Activated CD8-positive, alpha-beta memory T cell treated with anti-CD3 and anti-CD28 coated beads for 36 hours (primary cell): ENCODE data around the gene NDUFA6. TPM values are rescaled to one million over a fixed set of nuclear protein-coding genes. Genes with fewer than 3 reads are reported as not detected.
"Not testable (repeated sequence)": the region's sequence is repeated elsewhere in the genome, so short reads cannot be mapped to it uniquely, and the experiment has no call there.

Experiments
- CTCF ChIA-PET: fragments of 350-600 bp; sonication (Branson Sonifier 250); formaldehyde crosslinking; loops from one replicate; lab custom pipeline; 2021; ENCODE audit warnings: antibody characterized with exemption; lab: Charles Lee
- POLR2A ChIA-PET: fragments of 350-600 bp; sonication (Branson Sonifier 250); formaldehyde crosslinking; loops from one replicate; lab custom pipeline; 2021; ENCODE audit warnings: antibody characterized with exemption; lab: Charles Lee
- total RNA-seq, 2 experiments: library from RNA; stranded (reverse); gene quantifications; one replicate each; pipeline ENCODE4 v1.2.3, GENCODE V29; 2021

NDUFA6 gene
- total RNA-seq, 2 experiments from 2014 or later = 109 to 112 TPM

DNA sequence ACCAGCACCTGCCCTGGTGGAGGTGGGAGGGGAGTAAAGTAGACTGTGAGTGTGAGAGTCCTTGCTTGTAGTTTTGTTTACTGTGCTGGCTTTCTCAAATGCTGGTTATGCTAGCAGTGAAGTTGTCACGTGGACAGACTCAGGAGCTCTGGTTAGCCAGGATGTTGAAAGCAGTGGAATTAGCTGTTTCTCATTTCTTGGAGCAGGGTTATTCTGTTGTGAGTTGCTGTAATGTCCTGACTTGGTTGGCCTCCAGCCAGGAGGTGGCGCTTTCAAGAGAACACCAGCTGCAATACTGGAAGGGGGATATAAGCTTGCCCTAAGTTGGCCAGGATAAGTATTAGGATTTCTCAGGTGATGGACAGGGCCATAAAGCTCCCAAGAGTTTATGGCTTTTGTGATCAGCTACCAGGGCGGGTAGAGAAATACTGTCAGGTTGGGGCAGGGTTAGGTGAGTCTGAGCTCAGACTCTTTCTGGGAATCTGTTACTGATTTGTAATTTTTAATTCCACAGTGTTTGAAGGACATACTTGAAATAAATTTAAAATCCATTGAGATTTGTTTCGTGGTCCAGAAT is 26.4 kb upstream of the NDUFA6 start:
- ChIA-PET CTCF (interaction anchor here (1.1 to 1.5 kb wide), 3 partner anchors 26 to 468 kb away, joined by 3 read pairs; no protein-coding TSS in a partner anchor), POLR2A (no interaction called here)

DNA sequence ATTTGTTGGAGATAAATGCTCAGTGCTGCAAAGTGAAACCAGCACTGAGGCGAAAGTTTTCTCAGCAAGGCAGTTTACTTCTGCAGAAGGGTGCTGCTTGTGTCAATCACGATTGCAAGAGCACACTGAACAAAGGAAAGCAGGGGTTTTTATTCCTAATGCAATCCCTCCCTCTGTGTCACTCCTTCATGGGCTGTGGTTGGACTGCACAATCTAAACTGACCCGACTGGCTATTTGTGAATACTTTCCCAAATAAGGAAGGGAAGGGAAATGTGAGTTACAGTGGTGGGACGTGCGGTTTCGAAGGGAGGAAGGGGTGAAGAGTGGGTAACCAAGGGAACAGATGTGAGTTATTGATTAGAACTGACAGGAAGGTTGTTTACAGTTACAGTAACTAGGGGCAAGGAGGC is 24.9 kb upstream of the NDUFA6 start:
- POLR2A ChIA-PET, CTCF ChIA-PET: not testable (repeated sequence)

DNA sequence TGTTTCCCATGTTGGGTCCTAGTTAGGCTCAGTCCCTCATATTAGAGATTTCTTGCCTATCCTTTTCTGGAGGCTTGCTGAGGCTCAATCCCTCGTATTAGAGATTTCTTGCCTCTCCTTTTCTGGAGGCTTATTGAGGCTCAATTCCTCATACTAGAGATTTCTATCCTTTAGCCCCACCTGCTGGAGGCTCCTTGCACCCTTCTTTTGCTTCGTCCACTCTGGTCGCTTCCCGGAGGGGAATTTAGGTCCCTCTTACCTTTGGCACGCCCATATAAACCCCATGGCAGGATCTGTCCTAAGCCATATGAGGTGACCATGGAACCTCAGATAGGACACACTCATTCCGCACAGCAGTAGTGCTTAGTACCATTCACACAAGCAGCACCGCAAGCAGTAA is 24.1 kb upstream of the NDUFA6 start:
- POLR2A ChIA-PET = no interaction called here
- CTCF ChIA-PET = interaction anchor here (2.4 kb wide), 1 partner anchor 23 kb away, joined by 8 read pairs; the partner anchor contains the start of gene NDUFA6

DNA sequence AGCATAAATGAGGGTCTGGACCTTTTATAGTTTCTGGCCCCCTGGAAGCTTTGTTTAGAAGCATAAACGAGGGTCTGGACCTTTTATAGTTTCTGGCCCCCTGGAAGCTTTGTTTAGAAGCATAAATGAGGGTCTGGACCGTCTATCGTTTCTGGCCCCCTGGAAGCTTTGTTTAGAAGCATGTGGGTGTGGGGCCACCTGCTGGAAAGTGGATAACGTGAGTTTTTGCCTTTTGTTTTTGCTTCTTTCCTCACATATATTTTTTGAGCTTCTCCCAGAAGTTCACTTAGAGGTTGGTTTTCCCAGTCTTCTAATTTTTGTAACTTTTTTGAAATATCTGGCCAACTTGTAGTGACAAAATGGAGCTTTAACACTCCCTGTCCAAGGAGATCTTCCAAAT is 22.2 kb upstream of the NDUFA6 start:
- POLR2A ChIA-PET = interaction anchor here (1.2 kb wide), 1 partner anchor 21 kb away, joined by 3 read pairs; no protein-coding TSS in a partner anchor
- CTCF ChIA-PET = interaction anchor here (2.4 kb wide), 1 partner anchor 21 kb away, joined by 8 read pairs; the partner anchor contains the start of gene NDUFA6

DNA sequence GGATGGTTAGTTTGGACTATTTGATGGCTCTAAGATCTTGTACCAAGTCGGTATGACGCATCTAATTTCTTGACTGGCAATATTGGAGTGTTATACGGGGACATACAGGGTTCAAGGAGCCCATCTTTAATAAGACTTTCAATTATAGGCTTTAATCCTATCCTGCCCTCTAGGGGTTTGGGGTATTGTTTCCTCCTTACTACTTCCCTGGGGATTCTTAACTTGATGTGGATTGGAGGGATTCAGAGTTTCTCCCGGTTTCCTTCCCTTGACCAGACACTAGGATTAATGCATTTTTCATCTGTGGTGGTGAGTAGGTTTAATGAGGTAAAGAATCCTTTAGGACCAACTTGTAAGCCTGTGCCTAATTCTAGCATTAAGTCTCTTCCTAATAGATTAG is 21.2 kb upstream of the NDUFA6 start:
- POLR2A ChIA-PET = interaction anchor here (1.2 kb wide), 1 partner anchor 20 kb away, joined by 3 read pairs; no protein-coding TSS in a partner anchor
- CTCF ChIA-PET = no interaction called here

DNA sequence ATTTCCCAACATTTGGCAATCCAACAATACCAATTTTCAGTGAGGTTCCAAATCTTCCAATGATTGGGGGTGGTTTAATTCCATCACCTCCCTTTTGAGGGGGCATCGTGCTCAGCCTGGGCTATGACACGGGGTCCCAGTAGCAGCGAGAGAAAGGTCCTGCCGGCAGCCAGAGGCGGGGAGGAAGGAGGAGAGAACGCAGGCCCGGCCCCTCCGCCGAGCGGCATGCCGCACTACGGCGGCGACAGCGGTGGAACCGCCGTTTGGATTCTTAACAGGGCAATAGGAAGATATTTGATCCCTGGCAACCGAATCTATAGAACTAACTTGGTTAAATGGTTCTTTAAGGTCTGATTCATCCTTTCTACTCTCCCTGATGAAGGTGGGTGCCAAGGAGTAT is 18.3 kb upstream of the NDUFA6 start:
- ChIA-PET POLR2A (no interaction called here), CTCF (no interaction called here)

DNA sequence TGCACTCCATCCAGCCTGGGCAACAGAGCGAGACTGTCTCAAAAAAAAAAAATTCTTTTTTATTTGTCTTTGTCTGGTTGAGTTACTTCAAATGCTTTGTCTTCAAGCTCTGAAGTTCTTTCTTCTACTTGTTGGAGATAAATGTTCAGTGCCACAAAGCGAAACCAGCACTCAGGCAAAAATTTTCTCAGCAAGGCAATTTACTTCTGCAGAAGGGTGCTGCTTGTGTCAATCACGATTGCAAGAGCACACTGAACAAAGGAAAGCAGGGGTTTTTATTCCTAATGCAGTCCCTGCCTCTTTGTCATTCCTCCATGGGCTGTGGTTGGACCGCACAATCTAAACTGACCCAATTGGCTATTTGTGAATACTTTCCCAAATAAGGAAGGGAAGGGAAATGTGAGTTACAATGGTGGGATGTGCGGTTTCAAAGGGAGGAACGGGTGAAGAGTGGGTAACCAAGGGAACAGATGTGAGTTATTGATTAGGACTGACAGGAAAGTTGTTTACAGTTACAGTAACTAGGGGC is 13.8 kb upstream of the NDUFA6 start:
- POLR2A ChIA-PET = not testable (repeated sequence)
- CTCF ChIA-PET = interaction anchor here (1.0 kb wide), 1 partner anchor 70 kb away, joined by 3 read pairs; no protein-coding TSS in a partner anchor

DNA sequence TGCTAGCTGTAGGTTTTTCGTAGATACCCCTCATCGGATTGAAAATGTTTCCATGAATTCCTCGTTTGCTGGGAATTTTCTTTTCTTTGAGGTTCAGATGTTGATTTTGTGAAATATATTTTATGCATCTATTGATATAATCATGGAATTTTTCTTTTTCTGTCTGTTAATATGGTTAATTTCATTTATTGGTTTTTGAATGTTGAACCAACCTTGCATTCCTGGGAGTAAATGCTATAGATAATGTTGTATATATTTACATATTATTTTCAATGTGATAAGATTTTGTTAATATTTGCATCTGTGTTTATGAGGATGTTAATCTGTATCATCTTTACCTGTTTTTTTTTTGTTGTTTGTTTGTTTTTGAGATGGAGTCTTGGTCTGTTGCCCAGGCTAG is 10.6 kb upstream of the NDUFA6 start:
- ChIA-PET POLR2A (no interaction called here), CTCF (no interaction called here)

DNA sequence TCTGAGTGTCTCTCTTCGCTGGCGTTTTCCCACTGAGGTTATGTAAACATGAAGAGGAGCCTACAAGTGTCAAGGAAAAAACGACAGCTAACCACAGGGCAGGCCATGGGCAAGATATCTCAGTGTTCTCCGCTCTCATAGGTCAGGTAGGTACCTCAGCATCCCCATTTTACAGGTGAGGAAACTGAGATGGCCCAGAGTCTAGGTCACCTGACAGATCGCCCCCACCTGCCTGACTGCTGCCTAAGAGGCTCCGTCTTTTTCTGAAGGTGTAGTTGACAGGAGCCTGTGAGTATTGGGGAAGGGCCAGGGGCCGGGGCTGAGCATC is 847 bp upstream of the NDUFA6 start:
- POLR2A ChIA-PET = interaction anchor here (0.6 to 2.8 kb wide), 8 partner anchors 12 to 523 kb away, joined by 3 to 42 read pairs (median 4); partner anchors contain the start of genes NAGA, PHETA2, POLDIP3 and SMDT1
- CTCF ChIA-PET = interaction anchor here (0.6 to 4.0 kb wide), 15 partner anchors 11 to 352 kb away, joined by 3 to 31 read pairs (median 4); partner anchors contain the start of genes CENPM and SMDT1

DNA sequence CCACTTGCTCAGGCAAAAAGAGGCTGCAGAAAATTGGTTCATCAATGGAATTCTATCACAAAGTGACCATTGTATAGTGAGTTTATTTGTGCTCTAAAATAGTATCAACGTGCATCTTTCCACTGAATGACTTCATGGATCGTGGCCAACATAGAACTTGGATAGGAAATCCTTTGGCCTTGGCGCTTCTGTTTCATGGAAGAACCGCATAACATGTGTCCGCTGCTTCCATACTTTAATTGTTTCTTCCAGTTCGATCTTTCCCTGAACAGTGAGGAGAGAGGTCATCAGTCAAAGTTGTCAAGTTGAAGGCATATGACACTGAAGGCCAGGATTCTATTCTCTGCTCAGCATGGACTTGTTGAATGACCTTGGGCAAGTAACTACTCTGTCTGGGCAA is 4.5 kb downstream of the NDUFA6 start:
- ChIA-PET POLR2A (no interaction called here), CTCF (no interaction called here)

DNA sequence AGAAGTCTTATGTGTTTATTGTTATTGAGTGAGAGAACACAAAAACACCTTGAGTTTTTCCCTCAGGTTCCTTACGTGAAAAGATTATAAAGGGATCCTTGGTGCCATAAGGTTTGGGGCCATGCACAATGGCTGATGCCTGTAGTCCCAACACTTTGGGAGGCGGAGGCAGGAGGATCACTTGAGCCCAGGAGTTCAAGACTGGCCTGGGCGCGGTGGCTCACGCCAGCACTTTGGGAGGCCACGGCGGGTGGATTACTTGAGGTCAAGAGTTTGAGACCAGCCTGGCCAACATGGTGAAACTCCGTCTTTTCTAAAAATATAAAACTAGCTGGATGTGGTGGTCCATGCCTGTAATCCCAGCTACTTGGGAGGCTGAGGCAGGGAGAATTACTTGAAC is 5.7 kb downstream of the NDUFA6 start:
- CTCF ChIA-PET = interaction anchor here (1.1 to 1.2 kb wide), 2 partner anchors 9 to 92 kb away, joined by 3 to 4 read pairs; no protein-coding TSS in a partner anchor
- POLR2A ChIA-PET = no interaction called here

DNA sequence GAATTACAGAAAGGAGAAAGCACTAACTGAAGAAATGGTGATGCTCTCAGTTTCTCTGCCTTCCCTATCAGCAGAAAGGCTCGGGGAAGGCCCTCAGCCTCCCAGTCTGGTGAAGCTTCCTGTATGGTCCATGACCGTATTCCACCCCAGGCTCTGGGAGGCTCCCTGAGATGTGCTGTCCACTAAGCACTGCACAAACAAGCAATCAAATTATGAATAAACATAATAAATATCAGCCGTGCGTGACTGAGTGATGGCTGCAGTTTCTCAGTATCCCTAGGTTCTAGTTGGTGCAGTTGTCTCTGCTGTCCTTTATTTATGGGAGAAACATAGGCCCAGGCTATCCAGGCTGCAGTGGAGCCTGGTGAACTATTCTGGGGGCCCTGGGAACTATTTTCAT is 7.5 kb downstream of the NDUFA6 start:
- POLR2A ChIA-PET = no interaction called here
- CTCF ChIA-PET = interaction anchor here (1.3 kb wide), 1 partner anchor 9 kb away, joined by 3 read pairs; the partner anchor contains the start of gene PHETA2

DNA sequence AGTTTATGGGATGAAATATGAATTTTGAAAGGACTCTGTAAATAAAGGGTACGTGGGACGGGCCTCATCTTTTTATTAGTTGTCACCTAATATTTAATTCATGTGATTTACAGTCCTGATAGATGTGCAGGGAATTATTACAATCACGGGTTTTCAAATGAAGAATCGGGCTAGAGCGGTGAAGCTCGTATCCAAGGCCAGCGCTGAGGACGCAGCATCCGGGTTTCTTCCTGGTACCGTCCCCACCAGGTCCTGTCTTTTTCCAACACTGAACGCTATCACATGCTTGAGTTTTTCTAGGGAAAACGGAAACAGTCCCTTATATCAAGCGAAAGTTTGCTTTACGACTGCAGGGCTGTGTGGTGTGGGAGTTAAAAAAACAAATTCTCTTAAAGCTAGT is 10.3 kb downstream of the NDUFA6 start:
- POLR2A ChIA-PET = interaction anchor here (0.8 to 3.3 kb wide), 4 partner anchors 10 to 103 kb away, joined by 3 to 42 read pairs (median 6); partner anchors contain the start of genes NAGA and NDUFA6

DNA sequence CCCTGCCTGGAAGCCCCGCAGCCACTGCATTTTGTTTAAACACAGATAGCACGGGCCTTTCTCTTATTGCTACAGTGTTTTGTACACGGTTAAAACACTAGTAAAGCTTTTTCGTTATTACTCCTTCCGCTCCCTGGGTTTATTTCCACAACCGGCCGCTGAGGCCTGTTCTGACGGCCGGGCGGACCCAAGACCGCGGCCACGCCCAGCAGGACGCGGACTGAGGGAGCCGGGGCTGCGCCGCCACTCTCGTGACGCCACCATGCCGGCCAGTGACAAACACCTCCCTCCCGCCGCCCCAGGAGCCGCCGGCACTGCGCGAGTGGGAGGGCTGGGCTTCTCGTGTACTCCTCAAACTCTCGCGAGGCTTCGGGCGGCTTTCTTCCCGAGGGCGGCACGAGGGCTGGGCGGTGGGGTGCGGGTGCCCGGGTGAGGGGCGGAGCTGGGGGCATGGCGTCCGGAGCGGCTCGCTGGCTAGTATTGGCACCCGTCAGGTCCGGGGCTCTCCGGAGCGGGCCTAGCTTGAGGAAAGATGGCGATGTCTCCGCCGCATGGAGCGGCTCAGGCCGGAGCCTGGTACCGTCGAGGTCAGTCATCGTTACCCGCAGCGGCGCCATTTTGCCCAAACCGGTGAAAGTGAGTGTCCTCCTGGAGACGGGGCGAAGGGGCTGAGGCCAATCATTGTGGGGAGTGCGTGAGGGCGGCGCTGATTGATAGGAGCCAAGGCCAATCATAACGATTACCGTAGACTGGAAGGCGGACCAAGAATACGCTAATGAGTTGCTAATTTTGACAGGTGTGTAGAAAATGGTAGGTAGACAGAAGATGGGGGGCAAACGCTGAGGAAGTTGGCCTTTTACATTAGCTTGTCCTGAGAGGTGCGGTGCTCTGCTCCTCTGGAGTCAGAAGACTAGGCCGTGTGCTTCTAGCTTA is 11.0 kb downstream of the NDUFA6 start, which contains the start of gene SMDT1:
SMDT1 (plus strand) TSS at position 382 of the 933 bp plus-strand sequence; CDS start at position 451, 69 bp downstream.
- ChIA-PET POLR2A (interaction anchor here (0.5 to 3.3 kb wide), 8 partner anchors 8 to 465 kb away, joined by 3 to 42 read pairs (median 3); partner anchors contain the start of genes NAGA and NDUFA6), CTCF (interaction anchor here (0.6 to 4.6 kb wide), 5 partner anchors 9 to 382 kb away, joined by 3 to 31 read pairs (median 6); partner anchors contain the start of genes NAGA and NDUFA6)

More for the DNA sequence above, 10.3 kb downstream of the NDUFA6 start:
- CTCF ChIA-PET = interaction anchor here (0.9 to 4.6 kb wide), 3 partner anchors 9 to 383 kb away, joined by 3 to 31 read pairs (median 4); partner anchors contain the start of genes NAGA and NDUFA6

DNA sequence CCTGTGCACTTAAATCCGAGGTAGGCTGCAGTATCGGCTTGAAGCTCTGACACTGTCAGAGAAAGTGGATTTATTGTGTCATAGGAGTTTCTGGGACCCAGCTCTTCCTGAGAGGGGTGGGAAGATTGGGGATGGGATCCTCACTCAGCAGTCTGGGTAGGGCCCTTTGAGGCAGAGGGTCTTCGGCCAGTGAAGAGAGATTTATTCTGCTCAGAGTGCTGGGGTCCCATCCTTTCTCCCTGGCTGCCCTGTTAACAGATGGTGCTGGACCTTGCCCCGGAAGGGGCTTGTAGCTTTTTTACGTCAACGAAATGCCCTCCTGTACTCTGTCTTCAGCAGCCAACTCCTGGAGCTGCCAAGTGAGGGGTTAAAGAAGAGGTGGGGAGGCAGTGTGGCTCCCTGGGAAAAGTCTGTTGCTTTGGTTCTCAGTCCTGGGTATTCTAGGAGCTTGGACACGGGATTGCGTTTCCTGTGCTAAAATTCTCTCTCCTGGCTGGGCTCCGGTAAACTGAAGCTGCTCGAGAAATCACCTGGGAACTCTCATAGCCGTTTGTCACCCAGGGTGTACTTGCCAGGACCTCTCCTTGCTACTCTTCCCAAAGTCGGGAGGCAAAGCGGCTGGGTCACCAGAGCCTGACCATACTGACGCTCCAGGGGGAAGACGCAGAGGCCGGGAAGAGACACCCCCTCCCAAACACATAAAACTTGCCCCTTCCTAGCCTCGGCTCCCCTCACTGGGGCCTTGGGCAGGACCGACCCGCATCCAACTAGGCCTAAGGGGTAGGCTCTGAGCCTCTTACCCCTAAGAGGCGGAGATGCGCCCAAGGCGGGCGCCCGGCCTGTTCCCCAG is 11.9 kb downstream of the NDUFA6 start:
- POLR2A ChIA-PET = interaction anchor here (0.5 to 3.3 kb wide), 4 partner anchors 8 to 466 kb away, joined by 3 to 42 read pairs (median 5); partner anchors contain the start of gene NDUFA6
- CTCF ChIA-PET = interaction anchor here (0.6 to 4.6 kb wide), 3 partner anchors 11 to 138 kb away, joined by 6 to 31 read pairs (median 6); partner anchors contain the start of gene NDUFA6

DNA sequence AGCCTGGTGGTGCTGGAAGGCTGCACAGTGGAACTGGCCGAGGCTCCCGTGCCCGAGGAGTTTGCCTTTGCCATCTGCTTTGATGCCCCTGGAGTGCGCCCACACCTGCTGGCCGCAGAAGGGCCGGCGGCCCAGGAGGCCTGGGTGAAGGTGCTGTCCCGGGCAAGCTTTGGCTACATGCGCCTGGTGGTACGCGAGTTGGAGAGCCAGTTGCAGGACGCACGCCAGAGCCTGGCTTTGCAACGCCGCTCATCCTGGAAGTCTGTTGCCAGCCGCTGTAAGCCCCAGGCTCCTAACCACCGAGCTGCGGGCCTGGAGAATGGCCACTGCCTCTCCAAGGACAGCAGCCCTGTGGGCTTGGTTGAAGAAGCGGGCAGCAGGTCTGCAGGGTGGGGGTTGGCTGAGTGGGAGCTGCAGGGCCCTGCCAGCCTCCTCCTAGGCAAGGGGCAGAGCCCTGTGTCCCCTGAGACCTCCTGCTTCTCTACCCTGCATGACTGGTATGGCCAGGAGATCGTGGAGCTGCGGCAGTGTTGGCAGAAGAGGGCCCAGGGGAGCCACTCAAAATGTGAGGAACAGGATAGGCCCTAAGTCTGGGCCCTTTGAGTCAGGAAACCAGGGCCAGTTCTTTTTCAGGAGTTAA is 13.0 kb downstream of the NDUFA6 start:
- POLR2A ChIA-PET = interaction anchor here (3.3 kb wide), 1 partner anchor 13 kb away, joined by 42 read pairs; the partner anchor contains the start of gene NDUFA6
- CTCF ChIA-PET = interaction anchor here (1.1 to 4.6 kb wide), 2 partner anchors 12 to 111 kb away, joined by 3 to 31 read pairs; partner anchors contain the start of gene NDUFA6
